GM19239 (cell line): Measurements from ENCODE around the gene CREBZF.
"Not testable (repeated sequence)": the region's sequence is repeated elsewhere in the genome, so short reads cannot be mapped to it uniquely, and the experiment has no call there.

ENCODE experiments used
- DNase-seq: peaks from one replicate; pipeline ENCODE4 v3.0.0; 2011; ENCODE audit warnings: low spot score; ENCODE audit not compliant: insufficient read length
- FAIRE-seq: peaks from 2 replicates; lab custom pipeline; 2011; peaks lifted over from hg19 to GRCh38; lab: Jason Lieb, UNC

CREBZF gene

DNA sequence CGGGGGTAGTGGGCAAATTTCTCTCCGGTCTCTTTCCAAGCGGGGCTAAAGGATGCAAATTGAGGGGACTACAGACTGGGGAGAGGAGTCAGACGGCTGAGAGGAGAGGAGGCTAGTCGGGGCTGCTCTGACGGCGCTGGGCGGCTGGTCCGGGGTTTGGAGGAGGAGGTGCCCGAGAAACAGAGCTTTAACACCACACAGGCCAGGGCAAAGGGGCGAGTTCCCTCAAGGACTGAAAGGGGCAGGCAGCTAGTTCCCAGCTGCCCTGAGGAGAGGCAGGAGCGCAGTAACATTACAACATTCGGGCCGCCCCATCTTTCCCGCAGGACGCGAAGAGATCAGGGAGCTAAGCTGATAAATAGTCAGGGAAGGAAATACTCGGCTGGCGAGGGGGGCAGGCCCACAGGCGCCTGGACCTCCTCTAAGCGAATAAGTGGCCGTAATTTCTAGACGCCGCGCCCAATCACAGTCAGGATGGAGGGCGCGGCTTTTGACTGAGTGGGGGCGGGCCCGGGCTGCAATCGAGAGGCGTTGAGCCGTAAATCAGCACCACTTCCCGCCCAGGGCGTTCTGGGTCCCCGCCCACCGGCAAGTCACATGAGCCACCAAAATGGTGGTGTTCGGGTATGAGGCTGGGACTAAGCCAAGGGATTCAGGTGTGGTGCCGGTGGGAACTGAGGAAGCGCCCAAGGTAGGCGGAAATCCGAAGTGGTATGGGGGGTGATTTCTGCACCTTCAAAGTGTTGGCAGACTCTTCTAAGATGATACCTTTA, 36.7 kb downstream of the CREBZF start, which contains the start of gene TMEM126B:
TMEM126B (plus strand) TSS at position 596 of the 773 bp plus-strand sequence; CDS start at position 611, 15 bp downstream.
- FAIRE-seq (peak; percentile 99), DNase-seq (peak; percentile 55)

DNA sequence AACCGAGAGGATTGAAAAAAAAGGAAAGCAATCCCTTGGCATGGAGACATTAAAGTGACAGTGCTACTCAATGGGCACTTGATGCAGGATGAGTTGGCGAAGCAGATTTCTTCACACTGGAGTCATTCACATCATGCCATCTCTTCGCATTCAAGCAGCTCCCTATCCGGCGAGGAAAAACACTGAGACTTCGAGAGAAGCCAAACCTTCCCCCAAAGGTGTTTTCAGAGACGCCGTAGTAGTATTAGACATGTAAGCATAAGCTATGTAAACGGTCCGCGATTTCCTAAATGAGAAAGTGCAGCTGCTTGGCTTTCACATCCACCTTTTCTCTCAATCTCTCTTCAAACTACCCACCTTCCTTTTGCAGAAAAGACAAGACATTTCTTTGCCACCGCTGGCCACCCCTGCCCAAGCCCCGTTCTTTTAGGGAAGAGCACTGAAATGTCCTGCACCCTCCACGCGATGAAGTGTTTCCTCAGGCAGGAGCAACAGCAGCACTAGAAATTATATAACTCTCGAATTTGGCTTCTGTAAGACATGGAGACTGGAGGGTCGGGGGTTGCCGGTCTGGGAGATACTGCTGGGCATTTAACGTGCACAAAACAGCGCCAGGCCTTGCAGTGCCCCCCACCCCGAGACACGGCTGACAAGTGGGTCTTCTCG, 37.5 kb downstream of the CREBZF start, which contains the start of gene DLG2:
DLG2 (minus strand) TSS at position 13 of the 666 bp plus-strand sequence.
- DNase-seq, result no peak
- peak; percentile 77 for FAIRE-seq

DNA sequence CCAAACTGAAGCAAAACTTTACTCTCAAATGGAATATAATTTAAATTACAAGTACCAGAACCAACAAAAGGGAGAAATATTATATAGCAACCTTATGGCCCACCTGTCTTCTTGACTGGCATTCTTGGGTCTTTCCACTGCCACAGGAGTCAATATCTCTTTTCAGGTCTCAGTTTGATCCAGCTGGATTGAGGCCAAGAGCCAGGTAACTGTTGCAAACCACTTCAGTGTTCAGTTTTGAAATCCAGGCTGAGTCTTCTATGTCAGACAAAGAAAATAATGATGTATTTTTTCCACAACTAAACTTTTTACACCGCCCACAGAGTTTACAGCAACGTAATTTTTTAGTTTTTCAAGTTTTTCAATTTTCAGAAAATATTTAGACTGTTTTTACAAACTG, 38.4 kb downstream of the CREBZF start:
- no peak for FAIRE-seq
- no peak for DNase-seq

DNA sequence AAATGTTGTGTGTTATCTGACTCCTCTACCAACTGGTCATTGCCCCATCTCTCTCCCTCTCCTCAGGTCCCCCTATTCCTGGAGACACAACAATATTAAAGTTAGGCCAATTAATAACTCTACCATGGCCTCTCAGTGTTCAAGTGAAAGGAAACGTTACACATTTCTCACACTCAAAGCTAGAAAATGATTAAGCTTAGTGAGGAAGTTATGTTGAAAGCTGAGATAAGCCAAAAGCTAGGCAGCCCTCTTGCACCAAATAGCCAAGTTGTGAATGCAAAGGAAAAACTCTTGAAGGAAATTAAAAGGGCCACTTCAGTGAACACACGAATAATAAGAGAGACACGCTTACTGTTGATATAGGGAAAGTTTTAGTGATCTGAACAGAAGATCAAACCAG, 44.7 kb downstream of the CREBZF start:
- FAIRE-seq, result no peak
- DNase-seq, result no peak

DNA sequence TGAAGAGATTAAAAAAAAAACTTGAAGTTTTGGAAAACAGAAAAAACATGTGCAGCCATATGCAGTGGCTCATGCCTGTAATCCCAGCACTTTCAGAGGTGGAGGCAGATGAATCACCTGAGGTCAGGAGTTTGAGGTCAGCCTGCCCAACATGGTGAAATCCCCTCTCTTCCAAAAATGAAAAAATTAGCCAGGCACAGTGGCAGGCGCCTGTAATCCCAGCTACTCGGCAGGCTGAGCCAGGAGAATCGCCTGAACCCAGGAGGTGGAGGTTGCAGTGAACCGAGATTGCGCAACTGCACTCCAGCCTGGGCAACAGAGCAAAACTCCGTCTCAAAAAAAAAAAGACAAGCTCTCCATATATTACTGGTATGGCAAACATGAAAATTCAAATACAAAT, 45.4 kb downstream of the CREBZF start:
- DNase-seq (no peak), FAIRE-seq (no peak)

DNA sequence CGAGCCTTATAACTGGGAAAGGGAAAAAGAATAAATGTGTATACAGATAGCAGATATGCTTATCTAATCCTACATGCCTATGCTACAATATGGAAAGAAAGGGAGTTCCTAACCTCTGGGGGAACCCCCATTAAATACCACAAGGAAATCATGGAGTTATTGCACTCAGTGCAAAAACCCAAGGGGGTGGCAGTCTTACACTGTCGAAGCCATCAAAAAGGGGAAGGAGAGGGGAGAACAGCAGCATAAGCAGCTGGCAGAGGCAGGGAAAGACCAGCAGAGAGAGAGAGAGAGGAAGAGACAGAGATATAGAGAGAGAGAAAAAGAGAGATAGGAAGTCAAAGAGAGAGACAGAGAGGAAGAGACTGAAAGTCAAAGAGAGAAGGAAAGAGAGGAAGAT, 53.3 kb downstream of the CREBZF start:
- not testable (repeated sequence) for FAIRE-seq, DNase-seq
